PC-3 (cell line): Measurements from ENCODE around the gene ZNF771. TPM values are rescaled to one million over a fixed set of nuclear protein-coding genes. Genes with fewer than 3 reads are reported as not detected.

Source experiments
- ATAC-seq: fragments of 200-7000 bp; cut with Tn5 transposase; 2 replicates; pipeline ENCODE4 v1.9.1; 2020; ENCODE audit warnings: mild to moderate bottlenecking, moderate library complexity
- BruUV-seq: library from RNA; stranded (reverse); fragments of 400-500 nt; replicated peaks from 2 replicates; lab custom pipeline; 2021; lab: Mats Ljungman, UMichigan
- CTCF ChIA-PET: fragments of 300-600 bp; sonication (Branson Sonifier 250); formaldehyde crosslinking; loops from one replicate; lab custom pipeline; 2022; ENCODE audit warnings: antibody characterized with exemption; lab: Charles Lee
- POLR2A ChIA-PET: fragments of 300-600 bp; sonication (Branson Sonifier 250); formaldehyde crosslinking; loops from one replicate; lab custom pipeline; 2022; ENCODE audit warnings: antibody characterized with exemption; ENCODE audit not compliant: unreplicated experiment; lab: Charles Lee
- DNase-seq: peaks from one replicate; pipeline ENCODE4 v3.0.0-alpha.2; 2015
- H2AFZ ChIP-seq: fragments of 300-600 bp; sonication (generic); 2 replicates; pipeline ENCODE4 v1.6.0; 2016; ENCODE audit warnings: antibody characterized with exemption, low read length
- H3F3A ChIP-seq: fragments of 300-600 bp; sonication (generic); one replicate; pipeline ENCODE4 v1.6.0; 2017; ENCODE audit warnings: antibody characterized with exemption, low read length, control low read depth, mild to moderate bottlenecking; ENCODE audit not compliant: unreplicated experiment
- H3K27ac ChIP-seq: fragments of 300-600 bp; sonication (generic); 2 replicates; pipeline ENCODE4 v1.5.1; 2016; ENCODE audit warnings: mild to moderate bottlenecking, low read length
- H3K27me3 ChIP-seq: fragments of 300-600 bp; sonication (generic); 2 replicates; pipeline ENCODE4 v1.6.1; 2016; ENCODE audit warnings: low read length, mixed read lengths
- H3K36me3 ChIP-seq: fragments of 300-600 bp; sonication (generic); 2 replicates; pipeline ENCODE4 v1.6.1; 2016; ENCODE audit warnings: low read depth, mixed run types, low read length, mixed read lengths
- H3K4me1 ChIP-seq: fragments of 300-600 bp; sonication (generic); 2 replicates; pipeline ENCODE4 v1.5.1; 2016; ENCODE audit warnings: low read length; ENCODE audit not compliant: insufficient read depth
- H3K4me2 ChIP-seq: fragments of 300-600 bp; sonication (generic); 2 replicates; pipeline ENCODE4 v1.6.0; 2016; ENCODE audit warnings: low read length
- H3K4me3 ChIP-seq: fragments of 300-600 bp; sonication (generic); 2 replicates; pipeline ENCODE4 v1.5.1; 2016; ENCODE audit warnings: mild to moderate bottlenecking, low read length, mixed read lengths
- H3K79me2 ChIP-seq: fragments of 300-600 bp; sonication (generic); 2 replicates; pipeline ENCODE4 v1.6.1; 2017; ENCODE audit warnings: low read length, mixed read lengths
- H3K9ac ChIP-seq: fragments of 300-600 bp; sonication (generic); 2 replicates; pipeline ENCODE4 v1.6.0; 2016; ENCODE audit warnings: mild to moderate bottlenecking, low read length
- H3K9me2 ChIP-seq: fragments of 300-600 bp; sonication (generic); replicated peaks from 2 replicates; pipeline ENCODE4 v1.6.1; 2016; ENCODE audit warnings: mixed run types, low read length, mixed read lengths
- H3K9me3 ChIP-seq: fragments of 300-600 bp; sonication (generic); 2 replicates; pipeline ENCODE4 v1.6.1; 2016; ENCODE audit warnings: low read length, mixed read lengths
- H4K20me1 ChIP-seq: fragments of 300-600 bp; sonication (generic); 2 replicates; pipeline ENCODE4 v1.6.1; 2016; ENCODE audit warnings: low read length, mixed read lengths
- EZH2 ChIP-seq: fragments of 300-600 bp; sonication (generic); IDR thresholded peaks from one replicate; pipeline ENCODE4 v1.6.1; 2017; ENCODE audit warnings: antibody characterized with exemption, mild to moderate bottlenecking, low read length; ENCODE audit not compliant: unreplicated experiment
- EZH2phosphoT487 ChIP-seq: fragments of 300-600 bp; sonication (generic); IDR thresholded peaks from 2 replicates; pipeline ENCODE4 v1.6.1; 2018; ENCODE audit warnings: mild to moderate bottlenecking, antibody characterized with exemption, low read length, borderline replicate concordance
- intact Hi-C: fragments of 100-400 bp; cut with micrococcal nuclease; formaldehyde crosslinking; loops from 2 replicates; pipeline ENCODE4 v1.9.0; 2023
- total RNA-seq: library from RNA; depleted of rRNA; stranded (reverse); fragments of >200 nt; gene quantifications from 2 replicates; pipeline ENCODE4 v1.2.3, GENCODE V29; 2014
- TF ChIP-seq, protein P1 (sequence below): fragments of 300-600 bp; sonication (generic); conservative IDR thresholded peaks from 2 replicates; pipeline ENCODE4 v1.5.1; 2017; ENCODE audit warnings: antibody characterized with exemption, low read depth, mild to moderate bottlenecking, low read length

ZNF771 gene
- total RNA-seq, 1 experiment from 2014 or later: 3.6 TPM

GRCh38 chr16:30377812-30378235, 29.6 kb upstream of the ZNF771 start:
- Histone ChIP-seq H3K4me1 (peaks cover 5% of the 10 kb centered on the region; the same call in 1 of the 2 replicates), H3K9me3 (no peaks in the 10 kb centered on the region), H3F3A (no peaks in the 10 kb centered on the region), H3K36me3 (no peaks in the 10 kb centered on the region), H3K9me2 (no peaks in the 10 kb centered on the region), H3K27ac (peak overlapping the region; percentile 93), H3K4me3 (peak overlapping the region; percentile 86), H3K4me2 (peak overlapping the region; percentile 100), H2AFZ (peak overlapping the region; percentile 98), H3K27me3 (no peaks in the 10 kb centered on the region), H4K20me1 (no peaks in the 10 kb centered on the region), H3K9ac (peak overlapping the region; percentile 91), H3K79me2 (no peaks in the 10 kb centered on the region)
- ChIA-PET CTCF (no interaction called here), POLR2A (no interaction called here)
- no peak for TF ChIP-seq EZH2phosphoT487
- TF ChIP-seq, protein P1, sequence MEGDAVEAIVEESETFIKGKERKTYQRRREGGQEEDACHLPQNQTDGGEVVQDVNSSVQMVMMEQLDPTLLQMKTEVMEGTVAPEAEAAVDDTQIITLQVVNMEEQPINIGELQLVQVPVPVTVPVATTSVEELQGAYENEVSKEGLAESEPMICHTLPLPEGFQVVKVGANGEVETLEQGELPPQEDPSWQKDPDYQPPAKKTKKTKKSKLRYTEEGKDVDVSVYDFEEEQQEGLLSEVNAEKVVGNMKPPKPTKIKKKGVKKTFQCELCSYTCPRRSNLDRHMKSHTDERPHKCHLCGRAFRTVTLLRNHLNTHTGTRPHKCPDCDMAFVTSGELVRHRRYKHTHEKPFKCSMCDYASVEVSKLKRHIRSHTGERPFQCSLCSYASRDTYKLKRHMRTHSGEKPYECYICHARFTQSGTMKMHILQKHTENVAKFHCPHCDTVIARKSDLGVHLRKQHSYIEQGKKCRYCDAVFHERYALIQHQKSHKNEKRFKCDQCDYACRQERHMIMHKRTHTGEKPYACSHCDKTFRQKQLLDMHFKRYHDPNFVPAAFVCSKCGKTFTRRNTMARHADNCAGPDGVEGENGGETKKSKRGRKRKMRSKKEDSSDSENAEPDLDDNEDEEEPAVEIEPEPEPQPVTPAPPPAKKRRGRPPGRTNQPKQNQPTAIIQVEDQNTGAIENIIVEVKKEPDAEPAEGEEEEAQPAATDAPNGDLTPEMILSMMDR: no peak
- no peak for TF ChIP-seq EZH2
- TSS peak; percentile 84 for BruUV-seq
- intact Hi-C loops: loop anchor here (2.0 kb wide), 1 partner anchor 17 kb away; the partner anchor contains the start of gene ZNF48
- ATAC-seq (peak; percentile 50), DNase-seq (peak; percentile 70)

GRCh38 chr16:30378236-30379157, 28.9 kb upstream of the ZNF771 start:
- H2AFZ ChIP-seq: peak overlapping the region; percentile 98
- no TSS peak for BruUV-seq
- ATAC-seq: peak; percentile 95

More at GRCh38 chr16:30378236-30379157, 28.9 kb upstream of the ZNF771 start:
- H4K20me1 ChIP-seq: no peaks in the 10 kb centered on the region
- DNase-seq: peak; percentile 94
- CTCF ChIA-PET: no interaction called here
- H3F3A ChIP-seq: no peaks in the 10 kb centered on the region
- H3K36me3 ChIP-seq: no peaks in the 10 kb centered on the region
- peaks cover 5% of the 10 kb centered on the region; the same call in 1 of the 2 replicates for H3K4me1 ChIP-seq
- H3K27me3 ChIP-seq: no peaks in the 10 kb centered on the region
- H3K79me2 ChIP-seq: no peaks in the 10 kb centered on the region
- H3K4me3 ChIP-seq: peak overlapping the region; percentile 86
- H3K9me2 ChIP-seq: no peaks in the 10 kb centered on the region
- POLR2A ChIA-PET: interaction anchor here (0.7 kb wide), 1 partner anchor 120 kb away, joined by 18 read pairs; no protein-coding TSS in a partner anchor
- no peaks in the 10 kb centered on the region for H3K9me3 ChIP-seq
- intact Hi-C loops: loop anchor here (2.0 kb wide), 1 partner anchor 16 kb away; the partner anchor contains the start of gene ZNF48
- TF ChIP-seq EZH2phosphoT487 (no peak), EZH2 (no peak)
- TF ChIP-seq, protein P1: no peak
- peak overlapping the region; percentile 100 for H3K4me2 ChIP-seq
- H3K27ac ChIP-seq: peak overlapping the region; percentile 93
- peak overlapping the region; percentile 91 for H3K9ac ChIP-seq
